Measurements from ENCODE around the gene SPDEF. TPM values are rescaled to one million over a fixed set of nuclear protein-coding genes. Genes with fewer than 3 reads are reported as not detected.
A peak's percentile ranks its signal among the peaks of the same experiment; 100 is the strongest.

The SPDEF gene
- total and polyA plus RNA-seq, 11 donors, result 0.12 to 0.46 (median 0.23) TPM; not detected in 2

DNA sequence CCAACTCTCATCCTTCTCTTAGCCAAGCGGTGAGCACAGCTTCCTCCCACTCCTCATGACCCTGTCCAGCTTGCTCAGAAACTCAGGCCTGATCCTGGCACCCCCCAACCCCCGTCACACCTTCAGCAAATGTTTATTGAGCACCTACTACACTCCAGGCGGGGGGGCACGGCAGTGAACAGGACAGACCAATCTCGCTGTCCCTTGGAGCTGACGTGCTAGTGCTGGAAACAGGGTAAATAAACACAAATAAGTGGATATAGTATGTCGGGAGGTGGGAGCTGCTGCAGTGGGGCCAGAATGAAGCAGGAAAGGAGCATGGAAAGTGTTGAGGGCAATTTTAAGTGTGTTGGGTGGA, 7.4 kb upstream of the SPDEF start:
- Histone ChIP-seq H3K36me3 (no peaks in the 10 kb centered on the region), H3K4me1 (peaks cover 0 to 6% (median 0%) of the 10 kb centered on the region in 12 donors), H3K4me3 (no peak overlapping the region), H3K27me3 (peaks cover 0 to 34% (median 0%) of the 10 kb centered on the region in 9 donors), H3K9me3 (peaks cover 0 to 2% (median 0%) of the 10 kb centered on the region in 12 donors), H3K27ac (no peak overlapping the region)
- WGBS, 4 donors, result 56 to 78% (median 69%) methylated on average over 7 of the region's 7 CpGs
- TF ChIP-seq CTCF (IDR thresholded peaks at IDR 0.05) (no peak), POLR2A (IDR thresholded peaks at IDR 0.05) (no peak)
- intact Hi-C loops (cut with DNase I), result no loop called here
- ATAC-seq (no peak), DNase-seq (no peak)

GRCh38 chr6:34562861-34563512, 6.9 kb upstream of the SPDEF start:
- intact Hi-C loops (cut with DNase I), result no loop called here
- no peak overlapping the region for H3K27ac ChIP-seq
- peaks cover 0 to 7% (median 0%) of the 10 kb centered on the region in 12 donors for H3K9me3 ChIP-seq
- no peaks in the 10 kb centered on the region for H3K36me3 ChIP-seq
- peaks cover 0 to 31% (median 0%) of the 10 kb centered on the region in 9 donors for H3K27me3 ChIP-seq
- no peak overlapping the region for H3K4me3 ChIP-seq
- DNase-seq, result no peak
- ATAC-seq, result no peak
- 53 to 65% (median 59%) methylated on average over 6 to 15 of the region's 15 CpGs for WGBS, 4 donors
- TF ChIP-seq POLR2A (IDR thresholded peaks at IDR 0.05) (no peak), CTCF (IDR thresholded peaks at IDR 0.05) (no peak)
- H3K4me1 ChIP-seq, result peaks cover 0 to 6% (median 0%) of the 10 kb centered on the region in 12 donors

GRCh38 chr6:34562350-34562749, 6.2 kb upstream of the SPDEF start:
- 75 to 85% (median 83%) methylated on average over 9 to 10 of the region's 10 CpGs for WGBS, 4 donors
- intact Hi-C loops (cut with DNase I), result no loop called here
- Histone ChIP-seq H3K4me1 (peaks cover 0 to 6% (median 0%) of the 10 kb centered on the region in 12 donors), H3K27ac (no peak overlapping the region), H3K36me3 (no peaks in the 10 kb centered on the region), H3K9me3 (peaks cover 0 to 9% (median 0%) of the 10 kb centered on the region in 12 donors), H3K27me3 (peaks cover 0 to 31% (median 0%) of the 10 kb centered on the region in 9 donors), H3K4me3 (no peak overlapping the region)
- no peak for ATAC-seq
- TF ChIP-seq CTCF (IDR thresholded peaks at IDR 0.05) (no peak), POLR2A (IDR thresholded peaks at IDR 0.05) (no peak)
- DNase-seq, result no peak

DNA sequence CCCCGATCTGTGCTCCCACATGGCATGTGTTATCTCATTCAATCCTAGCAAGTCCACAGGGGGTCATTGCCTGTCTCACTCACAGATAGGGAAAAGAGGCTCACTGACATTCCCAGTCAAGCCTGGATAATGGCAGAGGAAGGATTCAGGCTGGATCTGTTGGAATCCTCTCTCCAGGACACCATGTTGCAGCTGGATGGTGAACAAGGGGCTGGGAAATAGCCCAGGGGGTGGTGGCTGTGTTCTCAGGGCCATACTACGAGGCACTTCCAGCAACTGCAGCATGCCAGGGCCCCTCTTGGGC, 5.0 kb upstream of the SPDEF start:
- Histone ChIP-seq H3K4me1 (peaks cover 0 to 6% (median 0%) of the 10 kb centered on the region in 12 donors), H3K9me3 (peaks cover 0 to 9% (median 0%) of the 10 kb centered on the region in 12 donors), H3K36me3 (no peaks in the 10 kb centered on the region), H3K27me3 (peaks cover 0 to 31% (median 0%) of the 10 kb centered on the region in 9 donors), H3K27ac (peak overlapping the region in 1 of 12 donors; percentile 49), H3K4me3 (no peak overlapping the region)
- TF ChIP-seq CTCF (IDR thresholded peaks at IDR 0.05) (no peak), POLR2A (IDR thresholded peaks at IDR 0.05) (no peak)
- intact Hi-C loops (cut with DNase I), result no loop called here
- WGBS, 4 donors, result 93 to 100% (median 94%) methylated on average over 1 to 2 of the region's 2 CpGs; no CpG with 5 or more reads in 1 of the 4 donors
- DNase-seq (no peak), ATAC-seq (no peak)

Data from heart left ventricle (tissue), 16 donors.